Measurements from ENCODE around the gene OVOL3.

OVOL3 gene

GRCh38 chr19:36079389-36079945, 31.5 kb upstream of the OVOL3 start:
- no peak for DNase-seq (ENCODE audit: low read depth)
- H3K4me3 ChIP-seq (ENCODE audit: low read length), result no peak overlapping the region
- no peak for TF ChIP-seq CTCF (conservative IDR thresholded peaks at IDR 0.05; ENCODE audit: low read length)

GRCh38 chr19:36081385-36081784, 29.6 kb upstream of the OVOL3 start:
- peak; percentile 9 for DNase-seq (ENCODE audit: low read depth)
- no peak for TF ChIP-seq CTCF (conservative IDR thresholded peaks at IDR 0.05; ENCODE audit: low read length)
- H3K4me3 ChIP-seq (ENCODE audit: low read length), result no peak overlapping the region

GRCh38 chr19:36081894-36082293, 29.0 kb upstream of the OVOL3 start:
- TF ChIP-seq CTCF (conservative IDR thresholded peaks at IDR 0.05; ENCODE audit: low read length), result no peak
- DNase-seq (ENCODE audit: low read depth), result peak; percentile 25

GRCh38 chr19:36082916-36083315, 28.0 kb upstream of the OVOL3 start:
- no peak for TF ChIP-seq CTCF (conservative IDR thresholded peaks at IDR 0.05; ENCODE audit: low read length)
- no peak for DNase-seq (ENCODE audit: low read depth)
- H3K4me3 ChIP-seq (ENCODE audit: low read length), result no peak overlapping the region

More at GRCh38 chr19:36081894-36082293, 29.0 kb upstream of the OVOL3 start:
- no peak overlapping the region for H3K4me3 ChIP-seq (ENCODE audit: low read length)

- TF ChIP-seq CTCF (conservative IDR thresholded peaks at IDR 0.05; ENCODE audit: low read length), result no peak
- DNase-seq (ENCODE audit: low read depth), result no peak
- H3K4me3 ChIP-seq (ENCODE audit: low read length), result no peak overlapping the region
Observed at GRCh38 chr19:36084231-36085009, 26.5 kb upstream of the OVOL3 start.

GRCh38 chr19:36086326-36086725, 24.6 kb upstream of the OVOL3 start:
- TF ChIP-seq CTCF (conservative IDR thresholded peaks at IDR 0.05; ENCODE audit: low read length), result no peak

GRCh38 chr19:36089847-36090246, 21.1 kb upstream of the OVOL3 start:
- no peak for TF ChIP-seq CTCF (conservative IDR thresholded peaks at IDR 0.05; ENCODE audit: low read length)

More at GRCh38 chr19:36086326-36086725, 24.6 kb upstream of the OVOL3 start:
- no peak overlapping the region for H3K4me3 ChIP-seq (ENCODE audit: low read length)
- no peak for DNase-seq (ENCODE audit: low read depth)

More at GRCh38 chr19:36089847-36090246, 21.1 kb upstream of the OVOL3 start:
- H3K4me3 ChIP-seq (ENCODE audit: low read length), result no peak overlapping the region
- DNase-seq (ENCODE audit: low read depth), result no peak
